Activated CD8-positive, alpha-beta T cell treated with anti-CD3 and anti-CD28 coated beads for 36 hours (primary cell): Measurements from ENCODE around the gene TRIM29. TPM values are rescaled to one million over a fixed set of nuclear protein-coding genes. Genes with fewer than 3 reads are reported as not detected.

Experiments
- ATAC-seq: fragments of 200-7000 bp; cut with Tn5 transposase; one replicate; pipeline ENCODE4 v1.10.0; 2021; ENCODE audit warnings: mild to moderate bottlenecking, moderate library complexity
- CTCF ChIA-PET: fragments of 350-600 bp; sonication (Branson Sonifier 250); formaldehyde crosslinking; loops from one replicate; lab custom pipeline; 2021; ENCODE audit warnings: antibody characterized with exemption; lab: Charles Lee
- POLR2A ChIA-PET: fragments of 350-600 bp; sonication (Branson Sonifier 250); formaldehyde crosslinking; loops from one replicate; lab custom pipeline; 2021; ENCODE audit warnings: antibody characterized with exemption; lab: Charles Lee
- DNase-seq: peaks from one replicate; pipeline ENCODE4 v3.0.0-alpha.2; 2020
- H3K27ac Mint-ChIP-seq: one replicate; pipeline ENCODE4 v1.8.0; 2021; ENCODE audit warnings: mild to moderate bottlenecking, mixed read lengths
- H3K27me3 Mint-ChIP-seq: one replicate; pipeline ENCODE4 v1.8.0; 2021; ENCODE audit warnings: mixed read lengths
- H3K36me3 Mint-ChIP-seq: one replicate; pipeline ENCODE4 v1.8.0; 2021; ENCODE audit warnings: low read depth, mixed read lengths
- H3K4me1 Mint-ChIP-seq: one replicate; pipeline ENCODE4 v1.8.0; 2021; ENCODE audit warnings: low read depth, mixed read lengths
- H3K4me3 Mint-ChIP-seq: one replicate; pipeline ENCODE4 v1.8.0; 2021; ENCODE audit warnings: mild to moderate bottlenecking, moderate library complexity, mixed read lengths
- H3K9me3 Mint-ChIP-seq: one replicate; pipeline ENCODE4 v1.8.0; 2021; ENCODE audit warnings: mixed read lengths
- intact Hi-C: fragments of 100-400 bp; cut with micrococcal nuclease; formaldehyde crosslinking; loops from one replicate; pipeline ENCODE4 v1.10.0; 2022
- total RNA-seq, 2 experiments: library from RNA; stranded (reverse); gene quantifications; one replicate each; pipeline ENCODE4 v1.2.3, GENCODE V29; 2021
- TF ChIP-seq, protein P1 (sequence below): fragments of 200-600 bp; IDR thresholded peaks from one replicate; pipeline ENCODE4 v1.8.0; 2022; ENCODE audit warnings: antibody characterized with exemption, mild to moderate bottlenecking

Gene TRIM29
- total RNA-seq, 2 experiments from 2014 or later: not detected

DNA sequence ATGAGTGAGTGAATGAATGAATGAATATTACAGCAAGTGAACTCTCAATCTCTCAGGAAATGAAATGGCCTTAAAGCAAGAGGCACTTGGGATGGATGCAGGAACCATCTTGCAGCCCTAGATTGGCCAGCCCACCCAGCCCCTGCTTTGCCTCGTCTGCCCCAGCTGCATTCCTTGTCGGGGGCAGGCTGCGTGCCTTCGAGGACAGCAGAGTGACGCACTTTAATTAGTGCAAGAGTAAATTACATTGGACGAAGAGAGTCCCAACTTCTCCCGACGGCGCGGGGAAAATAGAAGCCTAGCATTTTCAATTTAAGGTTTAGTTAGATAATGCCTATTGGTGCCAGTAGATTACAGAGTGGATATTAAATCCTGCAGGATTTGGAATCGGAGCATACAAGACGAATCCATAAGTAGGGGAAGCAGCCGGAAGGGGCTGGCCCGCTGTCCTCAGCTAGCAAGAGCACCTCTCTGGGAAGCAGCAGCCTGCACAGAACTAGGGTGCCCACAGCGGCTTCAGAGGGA, 33.8 kb downstream of the TRIM29 start:
- no peaks in the 10 kb centered on the region for H3K9me3 Mint-ChIP-seq
- H3K4me3 Mint-ChIP-seq: no peak overlapping the region
- H3K36me3 Mint-ChIP-seq: no peaks in the 10 kb centered on the region
- TF ChIP-seq, protein P1, sequence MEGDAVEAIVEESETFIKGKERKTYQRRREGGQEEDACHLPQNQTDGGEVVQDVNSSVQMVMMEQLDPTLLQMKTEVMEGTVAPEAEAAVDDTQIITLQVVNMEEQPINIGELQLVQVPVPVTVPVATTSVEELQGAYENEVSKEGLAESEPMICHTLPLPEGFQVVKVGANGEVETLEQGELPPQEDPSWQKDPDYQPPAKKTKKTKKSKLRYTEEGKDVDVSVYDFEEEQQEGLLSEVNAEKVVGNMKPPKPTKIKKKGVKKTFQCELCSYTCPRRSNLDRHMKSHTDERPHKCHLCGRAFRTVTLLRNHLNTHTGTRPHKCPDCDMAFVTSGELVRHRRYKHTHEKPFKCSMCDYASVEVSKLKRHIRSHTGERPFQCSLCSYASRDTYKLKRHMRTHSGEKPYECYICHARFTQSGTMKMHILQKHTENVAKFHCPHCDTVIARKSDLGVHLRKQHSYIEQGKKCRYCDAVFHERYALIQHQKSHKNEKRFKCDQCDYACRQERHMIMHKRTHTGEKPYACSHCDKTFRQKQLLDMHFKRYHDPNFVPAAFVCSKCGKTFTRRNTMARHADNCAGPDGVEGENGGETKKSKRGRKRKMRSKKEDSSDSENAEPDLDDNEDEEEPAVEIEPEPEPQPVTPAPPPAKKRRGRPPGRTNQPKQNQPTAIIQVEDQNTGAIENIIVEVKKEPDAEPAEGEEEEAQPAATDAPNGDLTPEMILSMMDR: no peak
- ATAC-seq (no peak), DNase-seq (no peak)
- ChIA-PET CTCF (no interaction called here), POLR2A (interaction anchor here (0.6 kb wide), 1 partner anchor 10 kb away, joined by 3 read pairs; no protein-coding TSS in a partner anchor)
- H3K27ac Mint-ChIP-seq: no peak overlapping the region
- H3K4me1 Mint-ChIP-seq: no peaks in the 10 kb centered on the region
- intact Hi-C loops: loop anchor here (10.0 kb wide), 2 partner anchors 349 to 619 kb away; no protein-coding TSS in a partner anchor
- H3K27me3 Mint-ChIP-seq: peaks cover 13% of the 10 kb centered on the region

DNA sequence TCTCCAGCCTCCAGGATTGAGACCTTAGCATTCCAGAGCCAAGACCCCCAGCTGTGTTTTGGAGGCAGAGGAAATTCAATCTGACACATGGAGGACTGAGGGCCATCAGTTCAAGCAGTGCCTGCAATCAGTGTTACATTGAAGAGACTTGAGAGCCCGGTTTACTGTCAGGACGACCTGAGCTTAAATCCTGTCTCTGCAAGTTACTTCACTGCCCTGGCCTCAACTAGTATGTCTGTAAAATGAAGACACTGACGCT, 35.1 kb downstream of the TRIM29 start:
- POLR2A ChIA-PET: no interaction called here
- Mint-ChIP-seq H3K4me3 (no peak overlapping the region), H3K4me1 (no peaks in the 10 kb centered on the region), H3K27ac (no peak overlapping the region), H3K9me3 (no peaks in the 10 kb centered on the region), H3K27me3 (peaks cover 11% of the 10 kb centered on the region), H3K36me3 (no peaks in the 10 kb centered on the region)
- intact Hi-C loops: loop anchor here (10.0 kb wide), 2 partner anchors 348 to 618 kb away; no protein-coding TSS in a partner anchor
- CTCF ChIA-PET: no interaction called here
- ATAC-seq (no peak), DNase-seq (no peak)
- TF ChIP-seq, protein P1: no peak

DNA sequence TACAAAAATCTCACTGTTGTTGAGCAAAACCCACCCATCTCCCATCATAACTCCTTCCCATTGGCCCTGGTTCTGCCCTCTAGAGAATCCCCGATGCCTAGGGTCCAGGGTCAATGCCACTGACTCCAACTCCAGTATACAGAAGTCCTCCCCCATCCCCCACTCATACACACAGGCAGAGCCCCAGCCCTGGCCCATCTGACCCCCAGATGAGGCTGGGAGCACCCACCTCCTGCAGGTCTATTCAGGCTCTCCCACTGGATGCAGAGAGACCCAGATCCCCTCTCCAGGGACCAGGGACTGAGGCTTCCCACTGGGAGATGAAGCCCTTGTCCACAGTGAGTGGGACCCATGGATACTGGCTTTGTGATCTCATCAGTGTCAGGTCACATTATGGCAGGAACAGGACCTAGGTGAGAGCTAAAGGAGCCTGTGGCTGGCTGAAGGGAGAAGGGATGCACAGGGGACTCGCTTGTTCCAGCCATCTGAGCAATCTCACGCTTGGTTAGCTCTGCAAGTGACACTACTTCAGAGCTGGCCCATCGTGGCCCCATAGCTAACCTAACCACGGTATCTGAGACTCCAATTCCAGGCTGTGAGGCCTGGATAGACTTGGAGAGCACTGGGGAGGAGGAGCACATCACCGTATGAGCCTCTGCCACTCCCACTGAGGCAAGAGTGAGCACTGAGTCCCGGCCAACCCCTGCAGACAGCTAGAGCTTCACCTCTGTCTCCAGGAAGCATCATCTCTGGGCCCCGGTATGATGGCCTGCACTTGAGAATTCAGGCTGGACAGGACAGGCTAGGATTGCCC, 35.7 kb downstream of the TRIM29 start:
- H3K27ac Mint-ChIP-seq: no peak overlapping the region
- ChIA-PET POLR2A (no interaction called here), CTCF (no interaction called here)

DNA sequence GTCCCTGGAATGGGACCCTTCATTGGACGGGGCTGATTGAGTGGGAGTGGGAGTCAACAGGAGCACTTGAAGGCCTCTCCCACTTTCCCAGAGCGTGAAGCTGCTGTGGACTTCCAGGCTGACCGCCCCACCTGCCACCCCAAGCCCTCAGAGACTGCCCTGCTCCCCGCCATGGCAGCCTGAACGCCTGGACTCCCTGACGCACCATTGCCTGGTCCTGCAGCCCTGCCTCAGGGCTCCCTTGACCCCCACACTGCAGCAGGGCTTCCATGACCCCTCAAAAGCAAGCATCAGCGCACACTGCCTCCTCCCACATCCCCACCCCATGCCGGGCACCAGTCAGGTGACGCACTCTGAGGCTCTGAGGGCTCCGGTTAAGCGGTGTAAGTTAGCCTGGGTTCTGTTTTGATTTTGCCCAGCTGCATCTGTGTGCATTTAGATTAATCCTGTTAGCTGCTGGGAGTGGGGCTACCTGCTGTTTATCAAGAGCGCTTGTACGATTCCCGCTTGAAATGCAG, 39.4 kb downstream of the TRIM29 start:
- H3K27ac Mint-ChIP-seq: no peak overlapping the region
- no peak overlapping the region for H3K4me3 Mint-ChIP-seq
- DNase-seq (no peak), ATAC-seq (no peak)
- TF ChIP-seq, protein P1: no peak
- ChIA-PET CTCF (interaction anchor here (1.4 to 2.3 kb wide), 3 partner anchors 10 to 19 kb away, joined by 4 to 8 read pairs (median 4); no protein-coding TSS in a partner anchor), POLR2A (no interaction called here)
- peaks cover 9% of the 10 kb centered on the region for H3K27me3 Mint-ChIP-seq
- no peaks in the 10 kb centered on the region for H3K36me3 Mint-ChIP-seq
- no peaks in the 10 kb centered on the region for H3K9me3 Mint-ChIP-seq
- no peaks in the 10 kb centered on the region for H3K4me1 Mint-ChIP-seq
- intact Hi-C loops: no loop called here

More for the DNA sequence above, 35.7 kb downstream of the TRIM29 start:
- ATAC-seq (no peak), DNase-seq (no peak)
- Mint-ChIP-seq H3K4me3 (no peak overlapping the region), H3K36me3 (no peaks in the 10 kb centered on the region), H3K27me3 (peaks cover 10% of the 10 kb centered on the region), H3K9me3 (no peaks in the 10 kb centered on the region), H3K4me1 (no peaks in the 10 kb centered on the region)
- intact Hi-C loops: loop anchor here (10.0 kb wide), 2 partner anchors 347 to 617 kb away; no protein-coding TSS in a partner anchor
- TF ChIP-seq, protein P1: no peak
